NB4 (cell line): ENCODE data around the gene VPS39.
A peak's percentile ranks its signal among the peaks of the same experiment; 100 is the strongest.

Source experiments
- DNase-seq: peaks from one replicate; pipeline ENCODE4 v3.0.0; 2010; ENCODE audit warnings: low read depth
- H3K4me3 ChIP-seq: one replicate; pipeline ENCODE4 v1.5.1; 2011; ENCODE audit warnings: mild to moderate bottlenecking, low read depth, low read length, moderate library complexity
- CTCF ChIP-seq: IDR thresholded peaks from one replicate; pipeline ENCODE4 v1.5.1; 2012; ENCODE audit warnings: low read depth, low read length
- MAX ChIP-seq: IDR thresholded peaks from 2 replicates; pipeline ENCODE4 v1.6.1; 2011; ENCODE audit warnings: low read depth, low read length
- MYC ChIP-seq: IDR thresholded peaks from 2 replicates; pipeline ENCODE4 v1.6.1; 2011; ENCODE audit warnings: low read depth, low read length
- POLR2A ChIP-seq: IDR thresholded peaks from 2 replicates; pipeline ENCODE4 v1.6.1; 2011; ENCODE audit warnings: mild to moderate bottlenecking; ENCODE audit not compliant: insufficient read length; ENCODE audit errors: extremely low read depth

The VPS39 gene

GRCh38 chr15:42171122-42171521 is 37.0 kb downstream of the VPS39 start:
- no peak overlapping the region for H3K4me3 ChIP-seq
- no peak for DNase-seq
- no peak for TF ChIP-seq MYC

- TF ChIP-seq CTCF (no peak), MAX (no peak), POLR2A (no peak), MYC (no peak)
- no peak overlapping the region for H3K4me3 ChIP-seq
- DNase-seq, result no peak
Observed at GRCh38 chr15:42166225-42166940, 41.7 kb downstream of the VPS39 start.

- TF ChIP-seq MAX, result no peak
- no peak for TF ChIP-seq POLR2A
- TF ChIP-seq CTCF, result no peak
- no peak for TF ChIP-seq MYC
- DNase-seq, result peak; percentile 70
Observed at GRCh38 chr15:42165106-42165505, 43.0 kb downstream of the VPS39 start.

GRCh38 chr15:42163947-42164550 is 44.1 kb downstream of the VPS39 start:
- DNase-seq, result no peak
- H3K4me3 ChIP-seq, result no peak overlapping the region
- TF ChIP-seq MYC, result no peak
- no peak for TF ChIP-seq MAX
- TF ChIP-seq POLR2A, result no peak
- TF ChIP-seq CTCF, result no peak

More at GRCh38 chr15:42165106-42165505, 43.0 kb downstream of the VPS39 start:
- H3K4me3 ChIP-seq, result no peak overlapping the region

GRCh38 chr15:42163291-42163690 is 44.8 kb downstream of the VPS39 start:
- no peak overlapping the region for H3K4me3 ChIP-seq
- no peak for TF ChIP-seq CTCF
- no peak for TF ChIP-seq MAX
- TF ChIP-seq MYC, result no peak
- no peak for TF ChIP-seq POLR2A
- no peak for DNase-seq

- no peak for DNase-seq
- TF ChIP-seq MYC, result no peak
- no peak for TF ChIP-seq CTCF
- no peak for TF ChIP-seq POLR2A
- TF ChIP-seq MAX, result no peak
- no peak overlapping the region for H3K4me3 ChIP-seq
Observed at GRCh38 chr15:42160136-42160535, 48.0 kb downstream of the VPS39 start.
